ENCODE results near the gene KRT40.

DNA sequence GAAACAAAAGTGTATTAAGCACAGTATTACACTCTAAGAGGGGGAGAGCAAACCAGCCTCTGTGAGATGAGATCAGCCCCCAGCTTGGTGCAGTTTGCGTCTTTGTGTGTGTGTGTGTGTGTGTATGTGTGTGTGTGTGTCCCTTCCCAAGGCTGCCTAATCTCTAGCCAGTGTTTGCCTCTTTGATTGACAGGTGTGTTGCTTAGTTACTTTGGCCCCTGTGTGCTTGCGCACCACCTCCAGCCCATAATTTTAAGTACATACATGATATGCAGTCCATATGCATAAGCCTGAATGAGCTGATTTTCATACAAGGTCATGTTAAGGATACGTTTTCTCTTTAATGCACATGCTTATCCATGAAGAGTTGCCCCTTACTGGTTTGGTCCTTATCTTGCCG, 17.7 kb upstream of the KRT40 start:
- TF ChIP-seq, protein P1, sequence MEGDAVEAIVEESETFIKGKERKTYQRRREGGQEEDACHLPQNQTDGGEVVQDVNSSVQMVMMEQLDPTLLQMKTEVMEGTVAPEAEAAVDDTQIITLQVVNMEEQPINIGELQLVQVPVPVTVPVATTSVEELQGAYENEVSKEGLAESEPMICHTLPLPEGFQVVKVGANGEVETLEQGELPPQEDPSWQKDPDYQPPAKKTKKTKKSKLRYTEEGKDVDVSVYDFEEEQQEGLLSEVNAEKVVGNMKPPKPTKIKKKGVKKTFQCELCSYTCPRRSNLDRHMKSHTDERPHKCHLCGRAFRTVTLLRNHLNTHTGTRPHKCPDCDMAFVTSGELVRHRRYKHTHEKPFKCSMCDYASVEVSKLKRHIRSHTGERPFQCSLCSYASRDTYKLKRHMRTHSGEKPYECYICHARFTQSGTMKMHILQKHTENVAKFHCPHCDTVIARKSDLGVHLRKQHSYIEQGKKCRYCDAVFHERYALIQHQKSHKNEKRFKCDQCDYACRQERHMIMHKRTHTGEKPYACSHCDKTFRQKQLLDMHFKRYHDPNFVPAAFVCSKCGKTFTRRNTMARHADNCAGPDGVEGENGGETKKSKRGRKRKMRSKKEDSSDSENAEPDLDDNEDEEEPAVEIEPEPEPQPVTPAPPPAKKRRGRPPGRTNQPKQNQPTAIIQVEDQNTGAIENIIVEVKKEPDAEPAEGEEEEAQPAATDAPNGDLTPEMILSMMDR (IDR thresholded peaks at IDR 0.05) = no peak
- TF ChIP-seq POLR2A (IDR thresholded peaks at IDR 0.05) = no peak
